Measurements from ENCODE around the gene SLC44A1. TPM values are rescaled to one million over a fixed set of nuclear protein-coding genes. Genes with fewer than 3 reads are reported as not detected.
A peak's percentile ranks its signal among the peaks of the same experiment; 100 is the strongest.

Gene SLC44A1
- total and polyA plus RNA-seq, 10 of the 15 experiments (the other 5 are each of a cell fraction or from before 2014, with no cell fraction given) = 2.4 to 21.2 (median 12.4) TPM

GRCh38 chr9:105257809-105258208 is 13.4 kb downstream of the SLC44A1 start (continued):
- TF ChIP-seq ZBTB33 (IDR thresholded peaks at IDR 0.05) (no peak), STAT3 (IDR thresholded peaks at IDR 0.05; ENCODE audit: low read depth, low read length) (no peak), SMAD1 (IDR thresholded peaks at IDR 0.05; ENCODE audit: low read depth, partially characterized antibody) (no peak), CEBPB (IDR thresholded peaks at IDR 0.05; ENCODE audit: borderline replicate concordance in 1 of 2, low read depth in 2 of 2, low read length in 2 of 2) (no peak), TARDBP (IDR thresholded peaks at IDR 0.05; ENCODE audit: borderline replicate concordance) (no peak), TCF3 (IDR thresholded peaks at IDR 0.05; ENCODE audit: borderline replicate concordance, insufficient read depth, low read depth, low read length) (no peak)
- TF ChIP-seq, protein P1, sequence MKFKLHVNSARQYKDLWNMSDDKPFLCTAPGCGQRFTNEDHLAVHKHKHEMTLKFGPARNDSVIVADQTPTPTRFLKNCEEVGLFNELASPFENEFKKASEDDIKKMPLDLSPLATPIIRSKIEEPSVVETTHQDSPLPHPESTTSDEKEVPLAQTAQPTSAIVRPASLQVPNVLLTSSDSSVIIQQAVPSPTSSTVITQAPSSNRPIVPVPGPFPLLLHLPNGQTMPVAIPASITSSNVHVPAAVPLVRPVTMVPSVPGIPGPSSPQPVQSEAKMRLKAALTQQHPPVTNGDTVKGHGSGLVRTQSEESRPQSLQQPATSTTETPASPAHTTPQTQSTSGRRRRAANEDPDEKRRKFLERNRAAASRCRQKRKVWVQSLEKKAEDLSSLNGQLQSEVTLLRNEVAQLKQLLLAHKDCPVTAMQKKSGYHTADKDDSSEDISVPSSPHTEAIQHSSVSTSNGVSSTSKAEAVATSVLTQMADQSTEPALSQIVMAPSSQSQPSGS (IDR thresholded peaks at IDR 0.05; ENCODE audit: low read length) = no peak

DNA sequence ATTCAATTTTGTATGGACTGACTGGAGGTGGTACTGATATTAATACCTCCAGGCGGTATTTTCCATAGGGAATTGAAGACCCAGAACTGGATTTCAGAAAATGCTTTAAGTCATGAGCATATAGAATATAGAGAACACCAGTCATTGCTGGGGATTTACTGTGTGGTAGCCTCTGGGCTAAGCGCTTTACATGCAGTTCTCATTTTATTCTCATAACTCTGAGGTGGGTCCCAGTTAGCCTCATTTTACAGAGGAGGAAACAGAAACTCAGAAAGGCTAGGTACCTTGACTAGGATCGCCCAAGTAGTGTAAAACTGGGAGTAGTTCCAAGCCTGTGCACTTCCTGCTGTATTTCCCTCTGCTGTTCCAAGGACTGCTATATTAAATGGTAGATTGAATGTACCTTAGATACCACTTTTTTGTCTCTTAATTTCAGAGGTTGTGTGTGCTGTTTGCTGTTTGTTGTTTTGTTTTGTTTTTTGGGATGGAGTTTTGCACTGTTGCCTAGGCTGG is 13.8 kb downstream of the SLC44A1 start:
- CTCF ChIA-PET = no interaction called here
- Histone ChIP-seq H3K9ac (ENCODE audit: control insufficient read depth, insufficient read depth, low read length) (no peak overlapping the region), H2AFZ (ENCODE audit: control insufficient read depth, low read depth, low read length) (no peak overlapping the region), H3K27me3 (replicated peaks in 1 of 2; ENCODE audit: control insufficient read depth in 2 of 2, insufficient read depth in 2 of 2, low read length in 1 of 2) (no peaks in the 10 kb centered on the region), H4K20me1 (ENCODE audit: control insufficient read depth, insufficient read depth) (no peaks in the 10 kb centered on the region), H3K79me2 (ENCODE audit: control insufficient read depth, insufficient read depth, low read length) (peaks cover 3% of the 10 kb centered on the region), H3K27ac (ENCODE audit: control insufficient read depth, insufficient read depth) (peak overlapping the region; percentile 43), H3K9me3 (replicated peaks; ENCODE audit: control insufficient read depth, insufficient read depth, low read length) (no peaks in the 10 kb centered on the region), H3K4me1 (ENCODE audit: control insufficient read depth, insufficient read depth, low read length) (peaks cover 30% of the 10 kb centered on the region), H3K4me2 (ENCODE audit: control insufficient read depth, insufficient read depth) (peak overlapping the region; percentile 43; the same call in 1 of the 2 replicates), H3K36me3 (ENCODE audit: control insufficient read depth in 2 of 2, insufficient read depth in 2 of 2, low read length in 1 of 2) (no peaks in the 10 kb centered on the region), H3K4me3 (no peak overlapping the region)
- RAD21 ChIA-PET (ENCODE audit: unreplicated experiment) = no interaction called here
- no TSS peak for BruUV-seq (replicated peaks)
- SMC1A ChIA-PET (ENCODE audit: uncharacterized antibody, unreplicated experiment) = interaction anchor here (1.3 kb wide), 1 partner anchor 12 kb away, joined by 3 read pairs; no protein-coding TSS in a partner anchor
- ATAC-seq (peak; percentile 53), DNase-seq (ENCODE audit: low read depth, low spot score) (no peak), FAIRE-seq (no peak)
- POLR2A ChIA-PET = no interaction called here
- 62% methylated on average over 3 of the region's 3 CpGs for WGBS (ENCODE audit: insufficient coverage, insufficient replicate concordance, low lambda C conversion rate, missing lambda C conversion rate)
- in situ Hi-C loops (cut with MboI) = no loop called here
- intact Hi-C loops (cut with micrococcal nuclease; ENCODE audit: unreplicated experiment) = no loop called here
- TF ChIP-seq, protein P2, sequence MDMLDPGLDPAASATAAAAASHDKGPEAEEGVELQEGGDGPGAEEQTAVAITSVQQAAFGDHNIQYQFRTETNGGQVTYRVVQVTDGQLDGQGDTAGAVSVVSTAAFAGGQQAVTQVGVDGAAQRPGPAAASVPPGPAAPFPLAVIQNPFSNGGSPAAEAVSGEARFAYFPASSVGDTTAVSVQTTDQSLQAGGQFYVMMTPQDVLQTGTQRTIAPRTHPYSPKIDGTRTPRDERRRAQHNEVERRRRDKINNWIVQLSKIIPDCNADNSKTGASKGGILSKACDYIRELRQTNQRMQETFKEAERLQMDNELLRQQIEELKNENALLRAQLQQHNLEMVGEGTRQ (IDR thresholded peaks at IDR 0.05; ENCODE audit: borderline replicate concordance, low read depth, low read length) = no peak
- TF ChIP-seq SREBF1 (IDR thresholded peaks at IDR 0.05; ENCODE audit: low read length) = no peak
- no peak for TF ChIP-seq WRNIP1 (IDR thresholded peaks at IDR 0.05; ENCODE audit: borderline replicate concordance, low read depth, low read length)
- no peak for TF ChIP-seq RBBP5 (conservative IDR thresholded peaks at IDR 0.05)
- TF ChIP-seq IKZF2 (IDR thresholded peaks at IDR 0.05) = no peak
- no peak for TF ChIP-seq YBX1 (IDR thresholded peaks at IDR 0.05)

All from GM12878 (cell line).